KOPT-K1 (cell line): ENCODE results near the gene WDR76.

Experiments used
- H3K27ac ChIP-seq: fragments of 200-600 bp; sonication (generic); 2 replicates; pipeline ENCODE4 v1.5.1; 2016; ENCODE audit warnings: antibody characterized with exemption, mild to moderate bottlenecking, low read depth, low read length; ENCODE audit not compliant: poor library complexity, severe bottlenecking
- H3K36me3 ChIP-seq: fragments of 200-600 bp; sonication (generic); 2 replicates; pipeline ENCODE4 v1.5.1; 2017; ENCODE audit warnings: antibody characterized with exemption, mild to moderate bottlenecking, low read length, moderate library complexity; ENCODE audit not compliant: insufficient read depth
- H3K9me3 ChIP-seq: fragments of 200-600 bp; sonication (generic); 2 replicates; pipeline ENCODE4 v1.5.1; 2017; ENCODE audit warnings: antibody characterized with exemption, low read length, mild to moderate bottlenecking; ENCODE audit not compliant: insufficient read depth, poor library complexity, severe bottlenecking

WDR76 gene

DNA sequence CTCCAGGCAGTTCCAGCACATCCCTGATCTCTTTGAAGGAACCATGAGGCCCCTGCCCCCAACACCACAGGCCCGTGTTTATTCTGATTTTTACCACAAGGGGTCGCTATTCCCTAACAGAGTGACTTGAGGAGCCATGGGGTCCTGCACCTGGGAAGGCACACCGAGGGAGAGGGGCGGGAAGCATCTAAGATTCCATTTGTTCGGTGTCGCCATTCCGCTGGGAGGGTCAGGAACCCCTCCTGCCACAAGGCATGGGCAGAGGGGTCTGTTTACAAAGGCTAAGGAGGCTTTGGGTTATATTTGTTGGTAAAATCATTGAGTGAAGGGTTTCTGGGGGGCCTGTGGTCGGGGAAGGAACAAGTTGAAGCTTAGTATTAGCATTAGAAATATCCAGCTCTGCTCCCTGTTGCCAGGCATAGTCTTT lies 77.1 kb downstream of the WDR76 start:
- no peaks in the 10 kb centered on the region for H3K9me3 ChIP-seq
- no peak overlapping the region for H3K27ac ChIP-seq
- H3K36me3 ChIP-seq = no peaks in the 10 kb centered on the region

GRCh38 chr15:43905755-43906154 lies 79.0 kb downstream of the WDR76 start:
- H3K36me3 ChIP-seq = no peaks in the 10 kb centered on the region
- H3K27ac ChIP-seq = no peak overlapping the region
- no peaks in the 10 kb centered on the region for H3K9me3 ChIP-seq

- no peak overlapping the region for H3K27ac ChIP-seq
- no peaks in the 10 kb centered on the region for H3K36me3 ChIP-seq
- no peaks in the 10 kb centered on the region for H3K9me3 ChIP-seq
These were observed 81.8 kb downstream of the WDR76 start for GRCh38 chr15:43908516-43909050.

- Histone ChIP-seq H3K9me3 (no peaks in the 10 kb centered on the region), H3K27ac (no peak overlapping the region), H3K36me3 (no peaks in the 10 kb centered on the region)
These were observed 84.5 kb downstream of the WDR76 start for GRCh38 chr15:43911235-43911781.

DNA sequence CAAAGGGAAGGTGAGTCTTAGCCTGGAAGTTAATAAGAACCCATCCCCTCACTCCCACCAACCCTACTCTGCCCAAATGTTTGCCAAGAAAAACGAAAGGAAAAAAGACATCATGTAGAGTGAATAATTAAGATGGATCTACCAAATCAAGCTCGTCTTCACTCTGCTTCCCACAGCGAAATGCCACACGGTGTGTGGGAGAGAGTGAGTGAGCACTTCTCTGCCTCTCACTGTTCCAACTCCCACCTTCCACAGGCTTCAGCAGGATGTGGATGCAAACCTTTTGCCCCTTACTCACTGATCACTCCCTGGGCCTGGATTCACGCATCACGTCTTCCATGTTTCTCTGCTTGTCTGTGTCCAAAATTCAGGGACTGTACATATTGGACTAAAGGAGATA lies 85.4 kb downstream of the WDR76 start:
- H3K27ac ChIP-seq = no peak overlapping the region
- H3K36me3 ChIP-seq = no peaks in the 10 kb centered on the region
- no peaks in the 10 kb centered on the region for H3K9me3 ChIP-seq

DNA sequence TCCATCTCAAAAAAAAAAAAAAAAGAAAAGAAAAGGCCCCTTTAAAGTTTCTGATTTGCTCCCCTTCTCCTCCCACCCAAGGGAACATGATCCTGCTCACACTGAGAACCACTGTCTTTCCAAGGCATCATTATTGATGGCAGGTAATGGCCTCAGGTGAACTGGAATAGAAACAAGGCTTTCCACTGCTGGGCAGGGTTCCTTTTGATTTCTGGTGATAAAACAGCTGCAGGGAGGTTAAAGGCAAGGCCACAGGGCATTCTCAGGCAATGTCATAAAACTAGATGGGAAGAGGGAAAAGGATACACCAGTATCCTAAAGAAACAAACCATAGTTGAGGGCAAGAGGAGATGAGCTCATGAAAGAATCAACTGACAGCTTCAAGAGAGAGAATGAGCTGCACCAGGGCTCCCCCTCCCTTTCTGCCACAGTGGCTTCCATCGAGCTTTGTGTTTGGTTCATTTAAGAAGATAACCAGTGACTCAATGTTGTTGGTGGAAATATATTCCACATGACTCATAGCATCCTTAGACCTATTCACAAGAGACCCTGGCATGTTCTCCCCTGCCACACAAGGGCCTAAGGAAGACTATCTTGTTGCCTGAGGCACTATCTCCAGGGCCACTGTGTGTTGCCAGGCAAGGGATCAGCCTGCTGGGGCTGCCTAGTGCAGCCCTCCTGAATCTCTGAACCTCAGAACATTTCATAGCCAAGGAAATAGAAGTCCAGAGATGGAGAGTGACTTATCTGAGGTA lies 86.4 kb downstream of the WDR76 start:
- Histone ChIP-seq H3K36me3 (no peaks in the 10 kb centered on the region), H3K9me3 (no peaks in the 10 kb centered on the region), H3K27ac (no peak overlapping the region)

DNA sequence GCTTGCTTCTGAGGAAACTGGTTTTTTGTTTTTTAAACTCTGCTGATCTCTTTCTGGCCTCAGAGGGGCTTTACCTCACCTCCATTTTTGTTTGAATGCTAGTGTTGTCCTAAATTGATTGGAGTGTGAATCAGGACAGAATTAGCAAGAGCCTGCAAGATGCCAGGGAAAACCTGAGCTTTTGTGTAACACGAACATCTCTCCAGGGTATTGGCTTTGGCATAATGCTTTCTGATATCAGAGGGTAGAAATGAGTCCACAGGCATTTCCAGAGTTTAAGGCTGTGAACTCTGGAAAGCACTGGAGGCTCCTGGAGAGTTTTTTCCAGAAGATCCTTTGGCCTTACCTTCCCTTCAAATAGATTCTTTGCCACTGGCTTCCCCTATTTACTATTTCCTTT lies 87.1 kb downstream of the WDR76 start:
- Histone ChIP-seq H3K9me3 (no peaks in the 10 kb centered on the region), H3K27ac (no peak overlapping the region), H3K36me3 (no peaks in the 10 kb centered on the region)

GRCh38 chr15:43915631-43916325 lies 89.0 kb downstream of the WDR76 start:
- Histone ChIP-seq H3K9me3 (no peaks in the 10 kb centered on the region), H3K36me3 (no peaks in the 10 kb centered on the region), H3K27ac (no peak overlapping the region)

GRCh38 chr15:43916326-43916660 lies 89.5 kb downstream of the WDR76 start:
- Histone ChIP-seq H3K9me3 (no peaks in the 10 kb centered on the region), H3K27ac (no peak overlapping the region), H3K36me3 (no peaks in the 10 kb centered on the region)
